Transverse colon (tissue), 4 donors: ENCODE data around the gene RGS9. TPM values are rescaled to one million over a fixed set of nuclear protein-coding genes. Genes with fewer than 3 reads are reported as not detected.

ENCODE experiments used
- DNase-seq: peaks from one replicate; pipeline ENCODE4 v3.0.0-alpha.2; 2019
- H3K27ac ChIP-seq, 4 donors: fragments of 200-600 bp; sonication (generic); 2 replicates each; pipeline ENCODE4 v1.5.1; 2016 to 2018; ENCODE audit warnings: inconsistent platforms in 4 of 4
- H3K27me3 ChIP-seq: fragments of 200-600 bp; sonication (generic); 2 replicates; pipeline ENCODE4 v1.5.1; 2017; ENCODE audit warnings: inconsistent platforms
- H3K36me3 ChIP-seq, 4 donors: fragments of 200-600 bp; sonication (generic); 2 replicates each; pipeline ENCODE4 v1.5.1; 2017 to 2019; ENCODE audit warnings: inconsistent platforms in 4 of 4
- H3K4me1 ChIP-seq, 4 donors: fragments of 200-600 bp; sonication (generic); 2 replicates each; pipeline ENCODE4 v1.5.1; 2017 to 2020; ENCODE audit warnings: inconsistent platforms in 4 of 4
- H3K4me3 ChIP-seq, 4 donors: fragments of 200-600 bp; sonication (generic); 1 replicate in 1 of 4; 2 replicates in 3 of 4; pipeline versions ENCODE4 v1.5.1 to v1.6.1; 2017 to 2019; ENCODE audit warnings: inconsistent platforms in 4 of 4
- H3K9me3 ChIP-seq, 2 donors: fragments of 200-600 bp; sonication (generic); 2 replicates each; pipeline ENCODE4 v1.5.1; 2017 to 2019; ENCODE audit warnings: inconsistent platforms in 2 of 2
- CTCF ChIP-seq, 5 experiments: fragments of 200-600 bp in 3 of 5; fragments of 450-650 bp in 2 of 5; sonication (generic) in 3 of 5; IDR thresholded peaks; 1 replicate in 2 of 5; 2 replicates in 3 of 5; pipeline ENCODE4 v1.5.1; 2016 to 2017; ENCODE audit warnings: antibody characterized with exemption in 5 of 5, inconsistent platforms in 3 of 5, mild to moderate bottlenecking in 2 of 5, moderate library complexity in 1 of 5
- EP300 ChIP-seq: sonication (generic); formaldehyde crosslinking; IDR thresholded peaks from one replicate; pipeline ENCODE4 v1.6.1; 2017; ENCODE audit warnings: antibody characterized with exemption, low read depth
- POLR2A ChIP-seq: fragments of 450-650 bp; IDR thresholded peaks from one replicate; pipeline ENCODE4 v1.6.1; 2016; ENCODE audit warnings: antibody characterized with exemption, mild to moderate bottlenecking, moderate library complexity
- POLR2AphosphoS5 ChIP-seq, 3 donors: sonication (generic); formaldehyde crosslinking; IDR thresholded peaks; one replicate each; pipeline ENCODE4 v1.6.1; 2016; ENCODE audit warnings: antibody characterized with exemption in 3 of 3
- WGBS, 2 donors: methylation state at CpG; one replicate each; pipeline ENCODE4 v1.1.5; 2018; ENCODE audit warnings: low coverage in 1 of 2; 5-methylcytosine and 5-hydroxymethylcytosine counted together
- in situ Hi-C, 4 donors: fragments of 200-750 bp; cut with MboI; loops; one replicate each; pipeline versions ENCODE4 v1.15.0 to v1.15.1; 2017; ENCODE audit warnings: low sequenced_read_pairs in 3 of 4, low pct_ligation_motif_present in 1 of 4, low pct_unique_long_range_greater_than_20kb in 1 of 4
- intact Hi-C: fragments of 100-400 bp; cut with DNase I; formaldehyde crosslinking; loops from one replicate; pipeline ENCODE4 v1.15.1; 2023; ENCODE audit warnings: low total_unique reads
- total RNA-seq, 4 donors: library from RNA; depleted of rRNA; stranded (reverse); fragments of >200 nt; gene quantifications; one replicate each; pipeline ENCODE4 v1.1.0, GENCODE V29; 2016

RGS9 gene
- total RNA-seq, 4 donors from 2014 or later = 2.6 to 10.6 (median 7.8) TPM; not detected in 1

DNA sequence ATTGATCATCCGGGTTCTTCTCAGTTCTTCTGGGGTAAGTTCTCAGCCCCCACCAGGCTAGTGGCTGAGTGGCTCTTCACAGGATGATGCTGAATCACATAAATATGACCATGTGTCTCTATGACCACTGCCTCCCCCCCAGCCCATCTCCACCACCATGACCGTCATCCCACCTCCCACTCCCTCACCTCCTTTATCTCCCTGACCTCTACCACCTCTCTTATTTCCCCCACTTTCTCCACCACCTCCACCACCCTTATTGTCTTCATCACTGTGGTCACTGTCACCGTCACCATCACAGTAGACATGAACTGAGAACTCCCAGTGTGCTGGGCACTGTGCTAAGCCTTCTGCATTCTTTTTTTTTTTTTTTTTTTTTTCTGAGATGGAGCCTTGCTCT lies 32.5 kb downstream of the RGS9 start:
- Histone ChIP-seq H3K36me3 (no peaks in the 10 kb centered on the region), H3K4me1 (peaks cover 0 to 5% (median 0%) of the 10 kb centered on the region in 4 donors), H3K27ac (no peak overlapping the region), H3K9me3 (no peaks in the 10 kb centered on the region), H3K4me3 (no peak overlapping the region), H3K27me3 (no peaks in the 10 kb centered on the region)
- intact Hi-C loops = no loop called here
- no peak for TF ChIP-seq CTCF (IDR thresholded peaks at IDR 0.05)
- TF ChIP-seq POLR2A = no peak
- in situ Hi-C loops = no loop called here
- no peak for DNase-seq
- 96% methylated on average over 3 of the region's 3 CpGs; no CpG with 5 or more reads in 1 of the 2 donors for WGBS, 2 donors

DNA sequence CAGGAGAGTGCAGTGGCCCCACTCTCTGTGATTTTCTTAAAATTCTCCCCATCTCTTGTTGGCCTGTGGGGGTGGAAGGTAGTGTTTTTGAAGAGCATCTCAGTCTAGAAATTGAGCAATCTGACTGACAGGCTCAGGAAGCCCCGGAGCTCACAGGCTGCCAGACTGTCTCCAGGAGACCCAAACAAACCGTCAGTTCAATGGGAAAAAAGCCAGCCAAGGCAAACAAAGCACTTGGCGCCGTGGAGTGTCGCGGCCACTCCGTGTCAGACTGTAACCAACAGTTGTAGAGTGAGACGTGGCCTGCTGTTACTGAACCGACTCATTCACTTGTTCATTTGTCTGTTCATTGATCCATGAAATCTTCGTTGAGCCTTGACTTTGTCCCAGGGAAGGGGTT lies 33.7 kb downstream of the RGS9 start:
- Histone ChIP-seq H3K27ac (no peak overlapping the region), H3K36me3 (no peaks in the 10 kb centered on the region), H3K27me3 (no peaks in the 10 kb centered on the region), H3K9me3 (no peaks in the 10 kb centered on the region), H3K4me1 (peaks cover 0 to 5% (median 0%) of the 10 kb centered on the region in 4 donors), H3K4me3 (no peak overlapping the region)
- in situ Hi-C loops = no loop called here
- DNase-seq = no peak
- 64 to 67% methylated on average over 5 to 10 of the region's 10 CpGs for WGBS, 2 donors
- no peak for TF ChIP-seq POLR2A
- TF ChIP-seq CTCF (IDR thresholded peaks at IDR 0.05) = no peak
- TF ChIP-seq POLR2AphosphoS5 (IDR thresholded peaks at IDR 0.05) = no peak
- TF ChIP-seq EP300 = no peak
- intact Hi-C loops = no loop called here

GRCh38 chr17:65171752-65172151 lies 34.6 kb downstream of the RGS9 start:
- intact Hi-C loops = no loop called here
- Histone ChIP-seq H3K27me3 (no peaks in the 10 kb centered on the region), H3K27ac (no peak overlapping the region), H3K4me3 (no peak overlapping the region), H3K4me1 (peaks cover 0 to 5% (median 0%) of the 10 kb centered on the region in 4 donors), H3K9me3 (no peaks in the 10 kb centered on the region), H3K36me3 (no peaks in the 10 kb centered on the region)
- in situ Hi-C loops = no loop called here
- TF ChIP-seq EP300 = no peak
- no peak for TF ChIP-seq POLR2AphosphoS5 (IDR thresholded peaks at IDR 0.05)
- no peak for TF ChIP-seq CTCF (IDR thresholded peaks at IDR 0.05)
- TF ChIP-seq POLR2A = no peak
- 57 to 63% methylated on average over 1 to 4 of the region's 4 CpGs for WGBS, 2 donors
- no peak for DNase-seq

DNA sequence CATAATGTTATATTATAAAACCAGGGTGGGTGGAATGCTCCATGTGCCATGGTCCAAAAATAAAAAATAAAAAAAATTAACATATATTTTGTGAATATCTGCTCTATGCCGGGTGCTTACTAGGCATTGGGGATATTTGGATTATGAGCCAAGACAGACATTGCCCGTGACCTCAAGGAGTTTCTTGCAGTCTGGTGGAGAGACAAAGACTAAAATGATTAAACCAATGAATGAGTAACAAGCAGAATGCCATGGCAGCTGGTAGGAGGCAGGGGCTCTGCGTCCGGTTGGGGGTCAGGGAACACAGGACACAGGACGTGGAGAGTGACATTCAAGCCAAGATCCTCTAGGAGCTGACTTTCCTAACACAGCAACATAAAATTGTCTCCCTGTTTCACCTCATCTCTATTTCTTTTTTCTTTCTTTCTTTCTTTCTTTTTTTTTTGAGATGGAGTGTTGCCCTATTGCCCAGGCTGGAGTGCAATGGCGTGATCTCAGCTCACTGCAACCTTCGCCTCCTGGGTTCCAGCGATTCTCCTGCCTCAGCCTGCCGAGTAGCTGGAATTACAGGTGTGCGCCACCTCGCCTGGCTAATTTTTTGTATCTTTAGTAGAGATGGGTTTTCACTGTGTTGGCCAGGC lies 35.4 kb downstream of the RGS9 start:
- Histone ChIP-seq H3K27ac (no peak overlapping the region), H3K9me3 (no peaks in the 10 kb centered on the region), H3K4me3 (no peak overlapping the region), H3K27me3 (no peaks in the 10 kb centered on the region), H3K36me3 (no peaks in the 10 kb centered on the region), H3K4me1 (peaks cover 0 to 5% (median 0%) of the 10 kb centered on the region in 4 donors)
- 94 to 95% methylated on average over 10 to 11 of the region's 11 CpGs for WGBS, 2 donors
- no peak for DNase-seq
- intact Hi-C loops = no loop called here
- TF ChIP-seq POLR2A = no peak
- TF ChIP-seq CTCF (IDR thresholded peaks at IDR 0.05) = no peak
- no peak for TF ChIP-seq EP300
- TF ChIP-seq POLR2AphosphoS5 (IDR thresholded peaks at IDR 0.05) = no peak
- in situ Hi-C loops = no loop called here
